H1 (cell line): Measurements from ENCODE around the gene SLIT3. TPM values are rescaled to one million over a fixed set of nuclear protein-coding genes. Genes with fewer than 3 reads are reported as not detected.

Source experiments
- CTCF ChIA-PET: fragments of 300-600 bp; sonication (Branson Sonifier 250); formaldehyde crosslinking; loops from one replicate; lab custom pipeline; 2021; ENCODE audit not compliant: partially characterized antibody; lab: Charles Lee
- POLR2A ChIA-PET: fragments of 300-600 bp; sonication (Branson Sonifier 250); formaldehyde crosslinking; loops from one replicate; lab custom pipeline; 2021; ENCODE audit warnings: inconsistent platforms; ENCODE audit not compliant: partially characterized antibody; lab: Charles Lee
- DNase-seq, 2 experiments: peaks; one replicate each; pipeline versions ENCODE4 v3.0.0 to v3.0.0-alpha.2; 2010 to 2022; ENCODE audit warnings: low spot score in 2 of 2, low read depth in 1 of 2, mixed read lengths in 1 of 2
- FAIRE-seq: peaks from 2 replicates; lab custom pipeline; 2011; peaks lifted over from hg19 to GRCh38; lab: Jason Lieb, UNC
- H2AFZ ChIP-seq: 2 replicates; pipeline ENCODE4 v1.8.1; 2012; ENCODE audit warnings: low read length, inconsistent platforms
- H2AK5ac ChIP-seq: 2 replicates; pipeline ENCODE4 v1.6.1; 2013; ENCODE audit warnings: low read depth, low read length
- H2BK120ac ChIP-seq: replicated peaks from 2 replicates; pipeline ENCODE3; 2013; ENCODE audit warnings: low read depth, low read length, inconsistent platforms
- H2BK12ac ChIP-seq: 2 replicates; pipeline ENCODE4 v1.6.1; 2013; ENCODE audit warnings: low read depth, low read length
- H2BK15ac ChIP-seq: 2 replicates; pipeline ENCODE4 v1.6.1; 2013; ENCODE audit warnings: low read length
- H2BK20ac ChIP-seq: 2 replicates; pipeline ENCODE4 v1.6.1; 2013; ENCODE audit warnings: low read length
- H2BK5ac ChIP-seq: 2 replicates; pipeline ENCODE4 v1.6.1; 2013; ENCODE audit warnings: low read depth, low read length
- H3K14ac ChIP-seq: 2 replicates; pipeline ENCODE4 v1.6.1; 2013; ENCODE audit warnings: inconsistent platforms; ENCODE audit not compliant: insufficient read length
- H3K18ac ChIP-seq: 2 replicates; pipeline ENCODE4 v1.6.1; 2013; ENCODE audit warnings: low read length; ENCODE audit errors: extremely low read depth
- H3K23ac ChIP-seq: 2 replicates; pipeline ENCODE4 v1.6.1; 2013; ENCODE audit warnings: inconsistent platforms; ENCODE audit not compliant: insufficient read length
- H3K23me2 ChIP-seq: 2 replicates; pipeline ENCODE4 v1.6.1; 2013; ENCODE audit warnings: low read depth, low read length
- H3K27ac ChIP-seq: 2 replicates; pipeline ENCODE4 v1.6.1; 2011; ENCODE audit warnings: low read depth, low read length, inconsistent platforms
- H3K27me3 ChIP-seq, 4 experiments: replicated peaks in 1 of 4; 1 replicate in 1 of 4; 2 replicates in 3 of 4; pipeline versions ENCODE4 v1.6.1 to v1.8.1; 2011 to 2013; ENCODE audit warnings: low read length in 3 of 4, mild to moderate bottlenecking in 3 of 4, inconsistent platforms in 2 of 4, mixed read lengths in 2 of 4, moderate library complexity in 1 of 4; ENCODE audit not compliant: control insufficient read depth in 3 of 4, insufficient read depth in 3 of 4; ENCODE audit errors: extremely low read depth in 1 of 4
- H3K36me3 ChIP-seq, 4 experiments: 2 replicates each; pipeline versions ENCODE4 v1.6.1 to v1.8.1; 2011 to 2013; ENCODE audit warnings: mild to moderate bottlenecking in 4 of 4, low read length in 3 of 4, moderate library complexity in 2 of 4, control low read depth in 1 of 4, inconsistent platforms in 1 of 4; ENCODE audit not compliant: insufficient read depth in 4 of 4, control insufficient read depth in 2 of 4
- H3K4ac ChIP-seq: replicated peaks from 2 replicates; pipeline ENCODE3; 2013; ENCODE audit warnings: low read length, low read depth, mixed read lengths, inconsistent platforms; ENCODE audit not compliant: insufficient read length
- H3K4me1 ChIP-seq, 4 experiments: replicated peaks in 1 of 4; 1 replicate in 1 of 4; 2 replicates in 3 of 4; pipeline versions ENCODE4 v1.6.1 to v1.8.1; 2011 to 2013; ENCODE audit warnings: low read length in 3 of 4, inconsistent platforms in 2 of 4, mixed read lengths in 1 of 4; ENCODE audit not compliant: insufficient read depth in 4 of 4, control insufficient read depth in 3 of 4
- H3K4me2 ChIP-seq, 2 experiments: 2 replicates each; pipeline versions ENCODE4 v1.6.1 to v1.8.1; 2011 to 2013; ENCODE audit warnings: low read depth in 2 of 2, low read length in 2 of 2, control low read depth in 1 of 2, inconsistent platforms in 1 of 2, mild to moderate bottlenecking in 1 of 2; ENCODE audit not compliant: insufficient read depth in 1 of 2
- H3K4me3 ChIP-seq, 4 experiments: fragments of 200-600, 300-600 bp in 1 of 4; sonication (generic), shearing (Covaris generic), sonication (Bioruptor Twin) in 1 of 4; 2 replicates each; pipeline versions ENCODE4 v1.5.1 to v1.8.1; 2011 to 2016; ENCODE audit warnings: low read length in 4 of 4, low read depth in 3 of 4, control low read depth in 2 of 4, inconsistent platforms in 2 of 4, mild to moderate bottlenecking in 2 of 4, mixed read lengths in 1 of 4, moderate library complexity in 1 of 4; ENCODE audit not compliant: insufficient read depth in 2 of 4; ENCODE audit errors: extremely low read depth in 1 of 4
- H3K56ac ChIP-seq: replicated peaks from 2 replicates; pipeline ENCODE3; 2013; ENCODE audit warnings: low read depth, mild to moderate bottlenecking, mixed read lengths, low read length, inconsistent platforms; ENCODE audit not compliant: insufficient read length
- H3K79me1 ChIP-seq: 2 replicates; pipeline ENCODE4 v1.6.1; 2013; ENCODE audit warnings: low read depth, low read length, control low read depth
- H3K79me2 ChIP-seq, 2 experiments: 2 replicates each; pipeline versions ENCODE4 v1.6.1 to v1.8.1; 2012 to 2013; ENCODE audit warnings: low read length in 2 of 2, mild to moderate bottlenecking in 2 of 2, inconsistent platforms in 1 of 2; ENCODE audit not compliant: insufficient read depth in 2 of 2, control insufficient read depth in 1 of 2
- H3K9ac ChIP-seq, 4 experiments: replicated peaks in 1 of 4; 1 replicate in 1 of 4; 2 replicates in 3 of 4; pipeline versions ENCODE4 v1.6.1 to v1.8.1; 2011 to 2013; ENCODE audit warnings: low read depth in 3 of 4, low read length in 3 of 4, control low read depth in 2 of 4, mild to moderate bottlenecking in 2 of 4, moderate library complexity in 2 of 4, inconsistent platforms in 1 of 4; ENCODE audit errors: extremely low read depth in 1 of 4
- H3K9me3 ChIP-seq, 2 experiments: 2 replicates each; pipeline versions ENCODE4 v1.6.1 to v1.8.1; 2012 to 2013; ENCODE audit warnings: mild to moderate bottlenecking in 2 of 2, moderate library complexity in 2 of 2, control low read depth in 1 of 2, inconsistent platforms in 1 of 2, low read depth in 1 of 2, low read length in 1 of 2, mixed read lengths in 1 of 2; ENCODE audit not compliant: insufficient read depth in 2 of 2
- H4K20me1 ChIP-seq, 2 experiments: replicated peaks in 1 of 2; 2 replicates each; pipeline versions ENCODE3 to v1.8.1; 2011 to 2013; ENCODE audit warnings: inconsistent platforms in 2 of 2, low read length in 2 of 2, mild to moderate bottlenecking in 1 of 2; ENCODE audit not compliant: insufficient read depth in 2 of 2, control insufficient read depth in 1 of 2
- H4K5ac ChIP-seq: 2 replicates; pipeline ENCODE4 v1.6.1; 2013; ENCODE audit warnings: low read length, low read depth, mixed read lengths, inconsistent platforms; ENCODE audit not compliant: insufficient read length
- H4K8ac ChIP-seq: 2 replicates; pipeline ENCODE4 v1.8.0; 2013; ENCODE audit warnings: mild to moderate bottlenecking, moderate library complexity, low read length, inconsistent platforms; ENCODE audit not compliant: insufficient read depth; ENCODE audit errors: extremely low read depth
- H4K91ac ChIP-seq: replicated peaks from 2 replicates; pipeline ENCODE3; 2013; ENCODE audit warnings: low read length, mixed read lengths, inconsistent platforms; ENCODE audit not compliant: insufficient read length
- WGBS, 2 experiments: shearing (Covaris generic) in 1 of 2; methylation state at CpG; one replicate each; pipeline versions ENCODE4 v1.1.6 to v1.1.7; 2013 to 2015; ENCODE audit warnings: low lambda C conversion rate in 2 of 2, mixed read lengths in 2 of 2, inconsistent platforms in 1 of 2, low coverage in 1 of 2, missing lambda C conversion rate in 1 of 2; ENCODE audit not compliant: insufficient replicate concordance in 2 of 2, insufficient coverage in 1 of 2, insufficient read length in 1 of 2; ENCODE audit errors: extremely low coverage in 1 of 2, missing lambda C conversion rate in 1 of 2; 5-methylcytosine and 5-hydroxymethylcytosine counted together
- polyA plus RNA-seq, 7 experiments: library from polyadenylated mRNA; depleted of rRNA in 3 of 7; stranded (reverse) in 5 of 7; unstranded in 2 of 7; fragments of >200 nt in 5 of 7; fragments of 200-250 nt in 2 of 7; gene quantifications; 1 replicate in 5 of 7; 2 replicates in 1 of 7; 4 replicates in 1 of 7; pipeline versions ENCODE4 v1.2.1 to v1.2.3, GENCODE V29; 2011 to 2013; ENCODE audit warnings: missing spikeins in 2 of 7, mixed read lengths in 2 of 7
- total RNA-seq: library from RNA; stranded (reverse); fragmentation: NEBNext Ultra II Directional; extraction: Animal tissue kit (Norgen Biotek cat#: 25700); gene quantifications from 2 replicates; pipeline ENCODE4 v1.2.1, GENCODE V29; 2021

Gene SLIT3
- total and polyA plus RNA-seq, 2 of the 8 experiments (the other 6 are each of a cell fraction or from before 2014, with no cell fraction given) = 1.1 to 1.2 TPM

- Histone ChIP-seq H4K8ac (no peak overlapping the region), H2BK20ac (no peak overlapping the region), H3K4me1 (peaks cover 0 to 5% (median 0%) of the 10 kb centered on the region in 4 experiments; a peak in 1 of 7 replicates), H2BK5ac (no peak overlapping the region), H4K20me1 (no peaks in the 10 kb centered on the region), H3K23ac (no peak overlapping the region), H2BK120ac (no peak overlapping the region), H3K23me2 (no peaks in the 10 kb centered on the region), H3K27me3 (no peaks in the 10 kb centered on the region; a peak in 1 of 7 replicates), H4K5ac (no peak overlapping the region), H3K27ac (no peak overlapping the region), H3K18ac (no peak overlapping the region), H3K9me3 (no peaks in the 10 kb centered on the region), H3K14ac (no peak overlapping the region), H2BK15ac (no peak overlapping the region), H2BK12ac (no peak overlapping the region), H3K4ac (no peak overlapping the region), H3K79me2 (no peaks in the 10 kb centered on the region), H3K56ac (no peak overlapping the region), H2AK5ac (no peak overlapping the region), H3K36me3 (no peaks in the 10 kb centered on the region), H3K4me2 (no peak overlapping the region), H3K9ac (no peak overlapping the region), H2AFZ (no peak overlapping the region), H4K91ac (no peak overlapping the region), H3K79me1 (no peaks in the 10 kb centered on the region), H3K4me3 (no peak overlapping the region)
- ChIA-PET CTCF (no interaction called here), POLR2A (no interaction called here)
- no peak for FAIRE-seq
- 95% methylated on average over 4 of the region's 4 CpGs; no CpG with 5 or more reads in 1 of the 2 experiments for WGBS, 2 experiments
- DNase-seq = no peak
Observed at GRCh38 chr5:169182797-169183196, 118.1 kb downstream of the SLIT3 start.
